CD4-positive, alpha-beta memory T cell (primary cell): Measurements from ENCODE around the gene ASCL2. TPM values are rescaled to one million over a fixed set of nuclear protein-coding genes. Genes with fewer than 3 reads are reported as not detected.
"Not testable (repeated sequence)": the region's sequence is repeated elsewhere in the genome, so short reads cannot be mapped to it uniquely, and the experiment has no call there.

Source experiments
- CTCF ChIA-PET: fragments of 350-600 bp; sonication (Branson Sonifier 250); formaldehyde crosslinking; loops from one replicate; lab custom pipeline; 2021; ENCODE audit warnings: inconsistent platforms; ENCODE audit not compliant: partially characterized antibody; lab: Charles Lee
- POLR2A ChIA-PET: fragments of 350-600 bp; sonication (Branson Sonifier 250); formaldehyde crosslinking; loops from one replicate; lab custom pipeline; 2021; ENCODE audit not compliant: partially characterized antibody; lab: Charles Lee
- DNase-seq, 5 donors: peaks; one replicate each; pipeline versions ENCODE4 v3.0.0 to v3.0.0-alpha.2; 2020 to 2022; ENCODE audit warnings: mixed read lengths in 1 of 5
- H3K27ac ChIP-seq: one replicate; pipeline ENCODE4 v1.7.0; 2013; ENCODE audit warnings: low read depth, low read length
- H3K27me3 ChIP-seq: 2 replicates; pipeline ENCODE4 v1.7.0; 2013; ENCODE audit warnings: mild to moderate bottlenecking, low read length, moderate library complexity; ENCODE audit not compliant: insufficient read depth
- H3K36me3 ChIP-seq: 2 replicates; pipeline ENCODE4 v1.7.0; 2013; ENCODE audit warnings: mild to moderate bottlenecking, low read length, moderate library complexity; ENCODE audit not compliant: insufficient read depth
- H3K4me1 ChIP-seq: 2 replicates; pipeline ENCODE4 v1.7.0; 2013; ENCODE audit warnings: mild to moderate bottlenecking, low read length, moderate library complexity; ENCODE audit not compliant: insufficient read depth
- H3K4me3 ChIP-seq, 2 donors: one replicate each; pipeline ENCODE4 v1.7.0; 2013; ENCODE audit warnings: low read length in 2 of 2, mild to moderate bottlenecking in 1 of 2
- H3K9me3 ChIP-seq, 2 donors: one replicate each; pipeline ENCODE4 v1.7.0; 2013; ENCODE audit warnings: low read length in 2 of 2, control low read depth in 1 of 2; ENCODE audit not compliant: control insufficient read depth in 1 of 2
- H3K27ac Mint-ChIP-seq, 7 donors: one replicate each; pipeline ENCODE4 v1.8.0; 2020 to 2021; ENCODE audit warnings: mixed read lengths in 7 of 7, mild to moderate bottlenecking in 6 of 7, inconsistent platforms in 3 of 7, moderate library complexity in 3 of 7
- H3K27me3 Mint-ChIP-seq, 2 donors: one replicate each; pipeline ENCODE4 v1.8.0; 2020 to 2021; ENCODE audit warnings: mixed read lengths in 2 of 2
- H3K36me3 Mint-ChIP-seq, 2 donors: one replicate each; pipeline ENCODE4 v1.8.0; 2020 to 2021; ENCODE audit warnings: mixed read lengths in 2 of 2, inconsistent platforms in 1 of 2, mild to moderate bottlenecking in 1 of 2
- H3K4me1 Mint-ChIP-seq, 4 donors: one replicate each; pipeline ENCODE4 v1.8.0; 2020 to 2021; ENCODE audit warnings: mixed read lengths in 4 of 4, mild to moderate bottlenecking in 1 of 4
- H3K4me3 Mint-ChIP-seq, 8 donors: one replicate each; pipeline ENCODE4 v1.8.0; 2020 to 2021; ENCODE audit warnings: mixed read lengths in 8 of 8, mild to moderate bottlenecking in 7 of 8, moderate library complexity in 6 of 8, inconsistent platforms in 3 of 8
- H3K9me3 Mint-ChIP-seq, 8 donors: one replicate each; pipeline ENCODE4 v1.8.0; 2020 to 2021; ENCODE audit warnings: mixed read lengths in 8 of 8, mild to moderate bottlenecking in 5 of 8, inconsistent platforms in 3 of 8, moderate library complexity in 1 of 8
- intact Hi-C: fragments of 100-400 bp; cut with micrococcal nuclease; formaldehyde crosslinking; loops from one replicate; pipeline ENCODE4 v1.15.1; 2023
- polyA plus RNA-seq, 2 donors: library from polyadenylated mRNA; unstranded; fragments of 300-500 nt; fragmentation: Illumina TruSeq; gene quantifications; one replicate each; pipeline ENCODE4 v1.2.3, GENCODE V29; 2021
- total RNA-seq, 2 experiments: library from RNA; stranded (reverse); gene quantifications; one replicate each; pipeline ENCODE4 v1.2.3, GENCODE V29; 2021

ASCL2 gene
- total and polyA plus RNA-seq, 4 experiments from 2014 or later, result 0.29 to 0.57 TPM; not detected in 2

DNA sequence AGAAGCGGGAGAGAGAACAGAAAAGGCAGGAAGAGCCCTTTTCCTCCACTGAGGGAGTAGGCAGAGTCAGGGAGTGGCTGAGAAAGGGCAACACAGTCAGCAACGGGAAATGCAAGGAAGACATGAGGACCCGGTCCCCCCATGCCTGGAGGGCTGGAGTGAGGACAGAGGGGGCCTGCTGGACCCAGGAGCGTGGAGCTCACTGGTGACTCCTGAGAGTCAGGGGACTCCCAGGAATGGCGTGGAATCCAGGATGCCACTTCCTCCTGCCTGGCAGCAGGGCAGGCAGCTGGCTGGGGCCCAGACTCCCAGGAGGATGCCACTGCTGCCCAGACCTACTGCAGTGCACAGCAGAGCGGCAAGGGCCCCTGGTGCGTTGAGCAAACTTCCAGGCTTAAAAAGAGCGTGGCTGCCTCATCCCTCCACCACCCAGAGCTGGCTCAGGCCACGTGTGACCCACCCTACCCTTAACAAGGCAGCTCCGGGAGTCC lies 20.0 kb upstream of the ASCL2 start:
- H3K27ac ChIP-seq, result no peak overlapping the region
- no peaks in the 10 kb centered on the region for H3K9me3 ChIP-seq
- POLR2A ChIA-PET, result no interaction called here
- peak overlapping the region in 1 of 7 donors; percentile 70 for H3K27ac Mint-ChIP-seq
- peaks cover 6 to 29% (median 10%) of the 10 kb centered on the region in 4 donors for H3K4me1 Mint-ChIP-seq
- no peaks in the 10 kb centered on the region for H3K4me1 ChIP-seq
- CTCF ChIA-PET, result no interaction called here
- H3K4me3 Mint-ChIP-seq, result no peak overlapping the region
- peaks cover 0 to 6% of the 10 kb centered on the region in 2 donors for H3K36me3 Mint-ChIP-seq
- H3K27me3 Mint-ChIP-seq, result peaks cover 2 to 10% of the 10 kb centered on the region in 2 donors
- no peaks in the 10 kb centered on the region for H3K27me3 ChIP-seq
- no peaks in the 10 kb centered on the region for H3K36me3 ChIP-seq
- intact Hi-C loops, result no loop called here
- DNase-seq, result no peak
- no peak overlapping the region for H3K4me3 ChIP-seq
- H3K9me3 Mint-ChIP-seq, result no peaks in the 10 kb centered on the region

DNA sequence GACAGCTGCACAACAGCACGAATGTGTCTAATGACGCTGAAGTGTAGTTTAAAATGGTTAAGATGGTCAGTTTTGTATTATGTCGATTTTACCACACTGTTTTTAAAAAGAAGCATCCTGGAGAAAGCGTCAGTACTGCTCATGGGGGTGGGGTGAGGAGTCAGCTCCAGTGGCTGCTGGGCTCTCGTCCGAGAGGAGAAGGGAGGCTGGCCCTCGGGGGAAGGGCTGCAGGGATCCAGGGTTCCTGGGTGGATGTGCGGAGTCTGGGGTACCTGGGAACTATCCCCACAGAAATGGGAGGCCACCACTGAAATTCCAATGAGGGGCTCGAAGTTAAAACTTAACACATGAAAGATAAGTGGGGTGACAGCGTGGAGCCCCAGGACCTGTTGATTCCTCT lies 19.5 kb upstream of the ASCL2 start:
- DNase-seq, result no peak
- H3K4me3 ChIP-seq, result no peak overlapping the region
- Mint-ChIP-seq H3K9me3 (peaks cover 0 to 3% (median 0%) of the 10 kb centered on the region in 8 donors), H3K4me1 (peaks cover 6 to 28% (median 7%) of the 10 kb centered on the region in 4 donors), H3K27ac (peak overlapping the region in 1 of 7 donors; percentile 70), H3K27me3 (peaks cover 2 to 10% of the 10 kb centered on the region in 2 donors), H3K4me3 (no peak overlapping the region), H3K36me3 (peaks cover 0 to 9% of the 10 kb centered on the region in 2 donors)
- H3K27me3 ChIP-seq, result no peaks in the 10 kb centered on the region
- POLR2A ChIA-PET, result no interaction called here
- intact Hi-C loops, result no loop called here
- CTCF ChIA-PET, result interaction anchor here (0.9 kb wide), 1 partner anchor 15 kb away, joined by 3 read pairs; no protein-coding TSS in a partner anchor
- H3K9me3 ChIP-seq, result no peaks in the 10 kb centered on the region
- no peaks in the 10 kb centered on the region for H3K4me1 ChIP-seq
- H3K27ac ChIP-seq, result no peak overlapping the region
- no peaks in the 10 kb centered on the region for H3K36me3 ChIP-seq

DNA sequence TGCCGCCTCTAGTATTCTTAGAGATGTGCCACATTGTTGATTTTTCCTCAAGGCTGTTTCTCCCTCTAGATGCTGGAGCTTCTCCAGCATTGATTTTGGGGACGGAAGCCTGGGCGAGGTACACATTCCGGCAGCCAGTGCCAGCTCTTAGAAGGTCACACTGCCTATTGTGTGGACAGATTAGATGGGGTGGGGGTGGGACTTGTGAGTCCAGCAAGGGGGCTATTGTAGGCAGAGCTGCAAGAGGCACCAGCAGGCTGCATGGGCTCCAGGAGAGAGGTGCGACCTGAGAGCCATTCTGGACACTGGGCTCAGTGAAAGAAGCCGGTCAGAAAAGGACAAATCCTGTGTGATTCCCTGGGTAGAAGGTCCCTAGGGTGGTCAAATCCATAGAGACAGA lies 19.0 kb upstream of the ASCL2 start:
- Mint-ChIP-seq H3K4me3 (no peak overlapping the region), H3K27me3 (peaks cover 2 to 10% of the 10 kb centered on the region in 2 donors), H3K9me3 (peaks cover 0 to 4% (median 0%) of the 10 kb centered on the region in 8 donors), H3K4me1 (peaks cover 5 to 24% (median 5%) of the 10 kb centered on the region in 4 donors), H3K36me3 (peaks cover 0 to 9% of the 10 kb centered on the region in 2 donors), H3K27ac (peak overlapping the region in 1 of 7 donors; percentile 56)
- intact Hi-C loops, result no loop called here
- no peak overlapping the region for H3K27ac ChIP-seq
- no peaks in the 10 kb centered on the region for H3K27me3 ChIP-seq
- CTCF ChIA-PET, result interaction anchor here (0.9 kb wide), 1 partner anchor 16 kb away, joined by 3 read pairs; no protein-coding TSS in a partner anchor
- DNase-seq, result no peak
- H3K9me3 ChIP-seq, result no peaks in the 10 kb centered on the region
- no peak overlapping the region for H3K4me3 ChIP-seq
- H3K36me3 ChIP-seq, result no peaks in the 10 kb centered on the region
- POLR2A ChIA-PET, result no interaction called here
- H3K4me1 ChIP-seq, result no peaks in the 10 kb centered on the region

DNA sequence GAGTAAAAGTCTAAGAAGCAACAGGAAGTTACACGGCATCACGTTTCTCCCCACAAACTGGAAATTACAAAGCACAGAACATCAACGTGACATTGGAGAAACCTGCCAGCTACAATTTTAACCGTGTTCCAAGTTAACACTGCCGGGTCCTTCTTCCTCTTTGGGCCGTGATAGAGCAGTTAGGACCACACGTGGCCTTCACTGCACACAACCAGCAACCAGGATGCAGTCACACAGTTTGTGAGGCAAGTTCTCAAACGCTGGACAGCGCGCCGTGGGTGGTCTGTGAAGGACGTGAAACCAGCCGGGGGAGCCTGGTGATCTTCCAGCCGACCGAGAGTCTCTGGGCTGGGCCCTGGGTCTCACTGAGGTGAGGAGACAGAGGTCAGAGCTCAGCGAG lies 16.7 kb upstream of the ASCL2 start:
- H3K4me1 Mint-ChIP-seq, result peaks cover 0 to 16% (median 4%) of the 10 kb centered on the region in 4 donors
- Histone ChIP-seq H3K27me3 (no peaks in the 10 kb centered on the region), H3K4me3 (no peak overlapping the region), H3K4me1 (no peaks in the 10 kb centered on the region), H3K9me3 (no peaks in the 10 kb centered on the region), H3K36me3 (no peaks in the 10 kb centered on the region), H3K27ac (no peak overlapping the region)
- DNase-seq, result no peak
- H3K36me3 Mint-ChIP-seq, result peaks cover 2 to 9% of the 10 kb centered on the region in 2 donors
- H3K27ac Mint-ChIP-seq, result peak overlapping the region in 1 of 7 donors; percentile 1
- peaks cover 0 to 8% of the 10 kb centered on the region in 2 donors for H3K27me3 Mint-ChIP-seq
- intact Hi-C loops, result no loop called here
- ChIA-PET CTCF (no interaction called here), POLR2A (no interaction called here)
- peak overlapping the region in 1 of 8 donors; percentile 31 for H3K4me3 Mint-ChIP-seq
- peaks cover 0 to 16% (median 10%) of the 10 kb centered on the region in 8 donors for H3K9me3 Mint-ChIP-seq

DNA sequence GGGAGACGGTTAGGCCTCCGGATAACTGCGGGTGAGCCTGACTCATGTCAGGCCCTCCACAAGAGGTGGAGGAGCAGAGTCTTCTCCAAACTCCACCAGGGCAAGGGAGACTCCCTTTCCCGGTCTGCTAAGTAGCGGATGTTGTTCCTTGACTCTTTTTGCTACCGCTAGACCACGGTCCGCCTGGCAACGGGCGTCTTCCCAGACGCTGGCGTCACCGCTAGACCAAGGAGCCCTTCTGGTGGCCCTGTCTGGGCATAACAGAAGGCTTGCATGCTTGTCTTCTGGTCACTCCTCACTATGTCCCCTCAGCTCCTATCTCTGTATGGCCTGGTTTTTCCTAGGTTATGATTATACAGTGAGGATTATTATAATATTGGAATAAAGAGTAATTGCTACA lies 16.0 kb upstream of the ASCL2 start:
- H3K27ac Mint-ChIP-seq, result peak overlapping the region in 1 of 7 donors; percentile 3

DNA sequence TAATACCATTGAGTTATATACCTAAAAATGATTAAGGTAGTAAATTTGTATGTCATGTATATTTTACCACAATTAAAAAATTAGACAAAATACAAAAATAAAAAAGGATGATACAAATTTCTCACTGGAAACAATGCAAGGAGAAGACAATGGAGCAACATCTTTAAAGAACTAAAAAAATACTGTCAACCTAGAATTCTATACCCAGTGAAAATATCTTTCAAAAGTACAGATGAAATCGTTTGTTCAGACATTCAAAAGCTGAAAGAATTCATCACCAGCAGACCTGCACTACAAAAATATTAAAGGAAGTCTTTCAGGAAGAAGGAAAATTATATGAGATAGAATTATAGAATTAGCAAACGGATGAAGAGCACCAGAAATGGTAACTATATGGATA lies 9.8 kb upstream of the ASCL2 start:
- ChIA-PET CTCF (no interaction called here), POLR2A (no interaction called here)
- DNase-seq, result no peak
- no peak overlapping the region for H3K27ac ChIP-seq
- H3K27me3 Mint-ChIP-seq, result peaks cover 3 to 9% of the 10 kb centered on the region in 2 donors
- intact Hi-C loops, result no loop called here
- H3K27me3 ChIP-seq, result no peaks in the 10 kb centered on the region
- peaks cover 3 to 56% (median 30%) of the 10 kb centered on the region in 8 donors for H3K9me3 Mint-ChIP-seq
- H3K27ac Mint-ChIP-seq, result no peak overlapping the region
- peaks cover 3 to 9% of the 10 kb centered on the region in 2 donors for H3K36me3 Mint-ChIP-seq
- no peak overlapping the region for H3K4me3 Mint-ChIP-seq
- H3K4me3 ChIP-seq, result no peak overlapping the region
- no peaks in the 10 kb centered on the region for H3K36me3 ChIP-seq
- H3K4me1 Mint-ChIP-seq, result no peaks in the 10 kb centered on the region
- H3K9me3 ChIP-seq, result no peaks in the 10 kb centered on the region
- no peaks in the 10 kb centered on the region for H3K4me1 ChIP-seq

More for the DNA sequence above, 16.0 kb upstream of the ASCL2 start:
- DNase-seq, H3K27ac ChIP-seq, H3K36me3 ChIP-seq, H3K27me3 Mint-ChIP-seq, H3K4me3 Mint-ChIP-seq, H3K4me1 ChIP-seq, CTCF ChIA-PET, H3K27me3 ChIP-seq, H3K9me3 ChIP-seq, POLR2A ChIA-PET, H3K36me3 Mint-ChIP-seq, H3K4me3 ChIP-seq, intact Hi-C loops: not testable (repeated sequence)
- peaks cover 0 to 24% (median 15%) of the 10 kb centered on the region in 8 donors for H3K9me3 Mint-ChIP-seq
- peaks cover 0 to 16% (median 4%) of the 10 kb centered on the region in 4 donors for H3K4me1 Mint-ChIP-seq

DNA sequence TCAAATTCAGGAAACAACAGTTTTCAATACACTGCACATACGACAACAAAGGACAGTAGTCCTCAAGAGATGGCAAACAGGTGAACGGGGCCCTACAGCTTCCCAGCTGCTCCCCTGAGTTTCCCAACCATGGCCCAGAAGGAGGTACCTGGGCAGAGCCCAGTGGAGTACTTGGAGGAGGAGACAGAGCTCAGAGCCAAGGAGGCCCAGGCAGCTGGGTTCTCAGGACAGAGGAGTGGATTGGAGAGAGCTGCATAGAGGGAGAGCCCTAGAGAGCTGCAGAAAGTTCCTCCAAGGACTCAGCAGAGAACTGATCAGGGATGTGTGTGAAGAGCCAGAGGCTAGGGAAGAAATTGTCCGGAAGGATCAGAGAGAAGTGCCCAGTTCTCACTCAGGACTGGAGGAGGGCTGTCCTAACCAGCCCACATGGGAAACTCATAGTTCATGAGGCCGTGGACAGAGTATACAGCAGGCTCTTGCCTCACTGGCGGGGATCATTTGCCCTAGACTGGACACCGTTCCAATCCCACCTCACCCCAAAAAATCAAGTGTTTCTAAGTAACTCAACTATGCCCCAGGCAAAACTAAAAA lies 7.6 kb upstream of the ASCL2 start:
- Histone ChIP-seq H3K27ac (no peak overlapping the region), H3K36me3 (no peaks in the 10 kb centered on the region), H3K4me1 (no peaks in the 10 kb centered on the region), H3K4me3 (no peak overlapping the region), H3K9me3 (no peaks in the 10 kb centered on the region), H3K27me3 (no peaks in the 10 kb centered on the region)
- H3K4me1 Mint-ChIP-seq, result no peaks in the 10 kb centered on the region
- peaks cover 3 to 49% (median 28%) of the 10 kb centered on the region in 8 donors for H3K9me3 Mint-ChIP-seq
- no peak overlapping the region for H3K27ac Mint-ChIP-seq
- POLR2A ChIA-PET, result no interaction called here
- no peak for DNase-seq
- H3K4me3 Mint-ChIP-seq, result peak overlapping the region in 1 of 8 donors; percentile 29
- intact Hi-C loops, result no loop called here
- CTCF ChIA-PET, result interaction anchor here (1.4 kb wide), 1 partner anchor 19 kb away, joined by 3 read pairs; no protein-coding TSS in a partner anchor
- H3K36me3 Mint-ChIP-seq, result peaks cover 0 to 9% of the 10 kb centered on the region in 2 donors
- peaks cover 7 to 10% of the 10 kb centered on the region in 2 donors for H3K27me3 Mint-ChIP-seq
